ENCODE data around the gene ADAP1.

ADAP1 gene

GRCh38 chr7:849145-849544, 105.3 kb downstream of the ADAP1 start (continued):
- TF ChIP-seq ZBTB7A (tag by site-specific recombination; IDR thresholded peaks at IDR 0.05; ENCODE audit: low read depth) (no peak), ZNF548 (tag by site-specific recombination; IDR thresholded peaks at IDR 0.05) (no peak), ZNF311 (tag by site-specific recombination; IDR thresholded peaks at IDR 0.05; ENCODE audit: borderline replicate concordance) (no peak)
